Forelimb muscle (tissue), 1 donor: ENCODE data around the gene DAB1. TPM values are rescaled to one million over a fixed set of nuclear protein-coding genes. Genes with fewer than 3 reads are reported as not detected.

ENCODE experiments used
- DNase-seq: peaks from one replicate; pipeline ENCODE4 v3.0.0-alpha.2; 2013; ENCODE audit warnings: low read depth
- polyA plus RNA-seq: library from polyadenylated mRNA; unstranded; fragments of 120-200 nt; gene quantifications from one replicate; pipeline ENCODE4 v1.2.1, GENCODE V29; 2013; ENCODE audit not compliant: insufficient read length

DAB1 gene
- polyA plus RNA-seq, 1 donor, result 3.6 TPM

GRCh38 chr1:57164584-57164983, 259.3 kb downstream of the DAB1 start:
- DNase-seq, result no peak

DNA sequence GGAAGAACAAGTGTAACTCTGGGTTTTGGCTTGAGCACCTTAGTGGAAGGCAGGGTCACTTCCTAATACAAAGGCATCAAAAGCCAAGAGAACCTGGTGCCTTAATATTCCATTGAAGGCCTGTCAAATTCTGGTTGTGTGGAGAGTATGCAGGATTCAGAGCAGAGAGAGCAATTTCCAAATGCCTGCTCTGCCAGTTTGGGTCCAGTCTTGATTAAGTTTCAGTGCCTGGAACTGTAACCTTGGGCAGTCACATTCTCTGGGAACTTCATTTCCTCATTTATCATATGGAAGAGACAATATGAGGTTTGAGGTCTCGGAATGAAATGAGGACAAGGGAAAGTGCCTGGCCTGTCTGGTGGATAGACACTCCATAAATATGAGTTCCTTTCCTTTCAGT, 260.1 kb downstream of the DAB1 start:
- DNase-seq, result no peak

GRCh38 chr1:57163325-57163724, 260.5 kb downstream of the DAB1 start:
- DNase-seq, result no peak

DNA sequence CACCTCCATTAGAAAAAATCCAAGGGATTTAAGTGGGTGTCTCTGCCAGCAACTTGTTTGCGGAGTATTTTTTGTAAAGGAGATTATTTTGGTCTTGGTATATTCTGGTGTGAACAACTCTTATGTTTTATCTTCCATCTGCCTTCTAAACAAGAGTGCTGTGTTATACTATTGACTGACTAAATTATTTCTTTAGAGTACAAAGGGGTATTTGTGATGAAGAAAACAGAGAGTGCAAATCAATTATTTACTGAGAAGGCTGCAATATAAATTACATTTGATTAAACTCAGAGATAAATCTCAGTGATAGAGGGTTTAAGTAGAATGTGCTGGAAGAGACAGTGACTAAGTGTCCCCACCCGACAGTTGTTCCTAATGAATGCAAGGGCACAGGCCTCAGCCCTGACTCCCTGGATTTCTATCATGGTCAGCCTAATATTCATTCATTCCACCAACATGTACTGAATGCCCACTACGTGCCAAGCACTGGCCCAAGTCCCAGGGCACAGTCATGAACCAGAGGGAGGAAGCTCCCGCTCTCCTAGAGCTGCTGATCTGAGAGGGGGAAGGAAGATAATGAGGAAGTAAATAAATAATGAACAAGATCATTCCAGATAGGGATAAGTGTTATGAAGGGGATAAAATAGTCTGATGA, 261.1 kb downstream of the DAB1 start:
- DNase-seq, result no peak

GRCh38 chr1:57160594-57160993, 263.3 kb downstream of the DAB1 start:
- no peak for DNase-seq

DNA sequence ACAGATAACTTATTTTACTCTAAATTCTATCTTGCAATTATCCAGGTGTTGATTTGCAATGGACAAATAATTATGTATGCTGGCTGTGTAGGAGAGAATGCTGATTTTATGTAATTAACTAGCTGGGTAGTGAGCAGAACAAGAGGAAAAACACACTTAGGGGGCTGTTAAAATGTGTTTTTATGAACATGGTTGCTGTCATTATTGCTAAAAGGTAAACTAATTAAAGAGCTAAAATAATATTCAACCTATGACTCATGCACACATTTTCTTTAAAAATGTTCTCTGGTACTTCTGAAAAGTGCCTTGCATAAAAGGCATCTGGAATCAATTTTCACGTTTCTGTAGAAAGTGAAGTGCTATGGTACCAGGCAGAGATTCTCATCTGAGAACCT, 265.3 kb downstream of the DAB1 start:
- DNase-seq, result no peak

- DNase-seq, result no peak
Measured at GRCh38 chr1:57157818-57158603, 265.8 kb downstream of the DAB1 start.

GRCh38 chr1:57156907-57157306, 267.0 kb downstream of the DAB1 start:
- DNase-seq, result no peak

DNA sequence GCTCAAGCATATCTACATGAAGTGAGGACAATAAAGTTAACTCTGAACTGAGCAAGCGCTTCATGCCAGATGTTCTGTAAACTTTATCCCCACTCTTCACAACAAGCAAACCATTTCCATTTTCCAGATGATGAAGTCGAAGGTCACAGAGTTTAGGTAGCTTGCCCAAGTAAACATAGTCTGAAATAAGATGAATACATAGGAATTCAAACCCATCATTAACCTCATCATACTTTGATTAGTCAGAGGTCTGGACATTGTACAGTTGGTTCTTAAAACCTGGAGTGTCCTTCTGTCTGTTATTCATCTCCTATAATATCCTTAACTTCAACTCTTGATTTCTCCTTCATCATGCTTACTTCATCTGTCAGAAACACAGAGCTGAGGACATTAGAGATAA, 277.8 kb downstream of the DAB1 start:
- DNase-seq, result no peak

GRCh38 chr1:57142999-57143398, 280.9 kb downstream of the DAB1 start:
- DNase-seq, result no peak

- DNase-seq, result no peak
Measured at GRCh38 chr1:57142169-57142568, 281.7 kb downstream of the DAB1 start.

DNA sequence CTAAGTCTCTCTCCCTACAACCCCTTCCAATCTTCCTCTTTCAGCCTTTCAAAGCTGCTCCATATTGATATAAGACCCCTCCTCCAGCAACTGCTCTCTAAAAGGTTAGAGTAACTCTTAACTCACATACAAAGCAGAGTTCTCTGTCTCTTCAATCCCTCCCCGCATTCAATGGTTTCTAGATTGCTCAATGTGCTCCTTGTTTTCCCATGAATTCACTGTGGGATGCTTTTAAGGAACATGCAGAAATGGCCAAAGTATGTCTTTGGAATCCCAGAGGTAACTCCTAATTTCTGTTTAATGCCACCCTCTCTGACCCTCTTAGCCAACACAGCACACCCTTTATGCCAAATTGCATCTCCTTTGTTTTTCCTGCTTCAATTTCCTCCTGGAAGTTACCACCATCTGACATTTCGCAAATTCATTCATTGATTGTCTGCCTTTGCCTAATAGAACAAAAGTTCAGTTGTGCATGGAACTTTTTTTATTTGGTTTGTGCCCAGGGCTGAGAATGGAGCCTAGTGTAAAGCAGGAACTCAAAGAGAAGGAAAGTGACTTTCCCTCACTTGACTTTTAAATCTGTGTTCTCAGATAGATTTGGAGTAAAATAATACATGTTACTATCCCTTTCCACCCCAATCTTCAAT, 285.3 kb downstream of the DAB1 start:
- DNase-seq, result no peak

GRCh38 chr1:57137980-57138379, 285.9 kb downstream of the DAB1 start:
- no peak for DNase-seq

GRCh38 chr1:57134803-57135202, 289.1 kb downstream of the DAB1 start:
- no peak for DNase-seq

- DNase-seq, result no peak
Measured at GRCh38 chr1:57133686-57134085, 290.2 kb downstream of the DAB1 start.

DNA sequence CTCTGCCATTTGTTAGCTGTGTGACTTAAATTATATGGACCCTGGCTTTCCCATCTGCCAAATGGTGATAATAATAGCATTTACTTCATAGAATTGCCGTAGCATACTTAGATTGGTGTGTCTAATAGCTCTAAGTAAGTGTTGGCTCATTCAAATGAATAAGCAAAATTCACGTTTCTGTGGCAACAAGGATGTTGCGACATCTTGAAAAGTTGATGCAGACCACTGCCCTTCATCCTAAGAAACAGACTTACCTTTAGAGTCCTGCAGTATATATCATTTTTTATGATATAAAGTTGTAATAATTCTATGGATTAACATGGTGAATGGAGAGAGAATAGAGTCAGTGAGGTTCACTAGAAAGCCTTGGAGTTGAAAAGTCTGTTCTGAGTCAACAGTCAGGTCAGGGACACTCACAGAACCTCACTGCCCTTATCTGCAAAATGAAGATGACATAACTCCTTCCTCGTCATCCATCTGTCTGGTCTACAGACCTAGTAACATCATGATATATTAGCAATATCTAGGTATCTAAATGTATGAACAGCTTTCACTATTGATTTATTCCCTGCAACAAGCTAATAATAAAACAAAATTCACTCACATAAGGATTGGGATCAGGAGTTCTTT, 290.8 kb downstream of the DAB1 start:
- no peak for DNase-seq

DNA sequence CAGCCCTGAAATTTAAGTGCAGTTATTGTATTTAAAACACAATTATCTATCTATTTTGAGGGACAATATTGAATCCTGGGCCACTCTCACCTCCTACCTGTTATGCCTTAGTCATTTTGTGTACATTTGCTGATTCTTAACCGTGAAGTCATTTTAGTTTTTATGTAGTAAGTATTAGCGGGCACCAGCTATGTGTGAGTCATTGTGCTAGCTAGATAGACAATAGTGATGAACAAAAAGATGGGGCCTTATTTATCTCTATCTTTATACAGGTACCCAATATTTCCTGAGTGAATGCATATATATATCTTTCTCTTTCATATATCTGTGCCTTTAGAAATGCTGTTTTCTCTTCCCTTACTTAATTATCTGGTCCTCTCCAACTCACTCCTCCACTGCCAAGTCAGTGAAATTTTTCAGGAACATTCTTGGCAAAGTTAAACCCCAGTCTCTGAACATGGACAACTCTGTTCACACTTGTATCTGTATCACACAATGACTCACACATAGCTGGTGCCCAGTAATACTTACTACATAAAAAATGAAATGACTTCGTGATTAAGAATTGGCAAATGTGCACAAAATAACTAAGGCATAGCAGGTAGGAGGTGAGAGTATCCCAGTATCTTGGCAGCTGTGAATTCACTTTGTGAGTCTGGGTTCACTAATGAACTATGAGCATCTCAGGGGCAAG, 292.0 kb downstream of the DAB1 start:
- no peak for DNase-seq

- DNase-seq, result no peak
Measured at GRCh38 chr1:57131257-57131656, 292.6 kb downstream of the DAB1 start.

- no peak for DNase-seq
Measured at GRCh38 chr1:57129865-57130264, 294.0 kb downstream of the DAB1 start.

- DNase-seq, result no peak
Measured at GRCh38 chr1:57127976-57128375, 295.9 kb downstream of the DAB1 start.

DNA sequence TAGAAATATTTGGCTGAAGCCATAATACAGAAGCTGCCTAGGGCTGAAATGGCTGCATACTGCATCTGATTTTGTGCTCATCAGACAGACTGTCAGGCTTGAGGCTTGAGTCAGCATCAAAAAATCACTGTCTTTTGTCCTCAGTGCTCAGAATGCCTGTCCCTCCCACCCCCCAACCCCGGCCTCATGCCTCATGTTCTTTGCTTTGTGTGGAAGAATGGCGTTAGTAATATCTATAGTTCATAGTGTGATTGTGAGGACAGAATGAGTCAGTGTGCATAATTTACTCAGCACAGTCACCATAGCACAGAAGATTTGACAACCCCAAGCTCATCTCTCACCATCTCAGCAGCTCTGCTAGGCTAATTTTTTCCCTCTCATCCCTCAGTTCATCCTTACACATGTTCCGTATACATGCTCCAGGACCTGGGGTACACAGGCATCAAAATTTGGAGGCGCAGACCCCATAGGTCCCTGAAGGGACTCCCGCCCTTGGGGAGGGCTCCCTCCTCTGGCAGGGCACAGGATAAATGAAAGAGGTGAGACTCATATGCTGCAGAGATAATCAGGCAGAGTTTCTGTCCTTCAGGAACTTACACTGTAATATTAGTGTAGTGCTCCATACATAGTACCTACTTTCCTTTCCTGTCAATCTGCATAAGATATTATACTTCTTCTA, 299.0 kb downstream of the DAB1 start:
- no peak for DNase-seq
